HG02763 (cell line): ENCODE results near the gene CXCL1.

ENCODE experiments used
- ATAC-seq: cut with Tn5 transposase; IDR thresholded peaks from one replicate; pipeline ENCODE4 v1.9.1; 2021; ENCODE audit warnings: mild to moderate bottlenecking, moderate library complexity; ENCODE audit not compliant: unreplicated experiment

The CXCL1 gene

DNA sequence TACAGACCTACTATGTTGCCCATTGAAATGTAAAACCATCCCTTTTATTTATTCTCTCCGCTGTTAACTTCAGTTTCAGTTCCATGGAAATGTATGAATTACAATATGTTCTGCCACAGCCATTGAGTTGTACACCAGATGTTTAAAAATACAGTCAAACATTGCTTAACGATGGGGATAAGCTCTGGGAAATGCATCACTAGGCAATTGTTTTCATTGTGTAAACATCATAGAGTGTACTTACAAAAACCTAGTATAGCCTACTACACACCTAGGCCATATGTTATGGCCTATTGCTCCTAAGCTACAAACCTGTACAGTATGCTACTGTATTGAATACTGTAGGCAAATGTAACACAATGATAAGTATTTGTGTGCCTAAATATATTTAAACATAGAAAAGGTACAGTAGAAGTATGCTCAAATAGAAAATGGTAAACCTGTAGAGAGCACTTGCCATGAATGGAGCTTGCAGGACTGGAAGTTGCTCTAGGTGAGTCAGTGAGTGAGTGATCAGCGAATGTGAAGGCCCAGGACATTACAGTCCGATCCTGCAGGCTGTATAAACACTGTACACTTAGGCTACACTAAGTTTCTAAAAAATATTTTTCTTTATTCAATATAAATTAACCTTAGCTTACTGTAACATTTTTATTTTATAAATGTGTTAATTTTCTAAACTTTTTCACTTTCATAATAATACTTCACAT, 18.8 kb upstream of the CXCL1 start:
- no peak for ATAC-seq

GRCh38 chr4:73851293-73851692, 17.9 kb upstream of the CXCL1 start:
- ATAC-seq, result no peak

DNA sequence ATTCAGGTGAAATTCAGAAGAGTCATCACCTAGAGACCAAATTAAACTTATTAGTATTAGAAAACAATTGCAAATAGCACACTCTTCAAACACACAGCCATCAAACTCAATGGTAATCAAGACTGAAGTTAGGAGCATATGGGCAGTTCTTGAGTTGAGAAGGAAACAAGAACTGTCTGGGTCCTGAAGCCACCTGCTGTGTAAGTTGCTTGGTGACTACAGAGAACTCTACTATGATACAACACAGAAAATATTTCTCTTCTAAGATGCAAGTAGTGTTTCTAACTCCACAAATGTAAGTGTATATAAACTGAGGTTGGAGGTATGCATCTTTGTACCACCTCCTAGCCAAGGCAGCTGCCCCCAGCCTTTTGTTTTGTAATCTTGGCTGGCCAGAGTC, 16.4 kb upstream of the CXCL1 start:
- ATAC-seq, result no peak

- no peak for ATAC-seq
These were observed 15.9 kb upstream of the CXCL1 start, which contains the start of gene PF4V1 for GRCh38 chr4:73853246-73853704. Gene PF4V1 (plus strand): TSS chr4:73853296. CDS start chr4:73853363, 67 bp downstream.

DNA sequence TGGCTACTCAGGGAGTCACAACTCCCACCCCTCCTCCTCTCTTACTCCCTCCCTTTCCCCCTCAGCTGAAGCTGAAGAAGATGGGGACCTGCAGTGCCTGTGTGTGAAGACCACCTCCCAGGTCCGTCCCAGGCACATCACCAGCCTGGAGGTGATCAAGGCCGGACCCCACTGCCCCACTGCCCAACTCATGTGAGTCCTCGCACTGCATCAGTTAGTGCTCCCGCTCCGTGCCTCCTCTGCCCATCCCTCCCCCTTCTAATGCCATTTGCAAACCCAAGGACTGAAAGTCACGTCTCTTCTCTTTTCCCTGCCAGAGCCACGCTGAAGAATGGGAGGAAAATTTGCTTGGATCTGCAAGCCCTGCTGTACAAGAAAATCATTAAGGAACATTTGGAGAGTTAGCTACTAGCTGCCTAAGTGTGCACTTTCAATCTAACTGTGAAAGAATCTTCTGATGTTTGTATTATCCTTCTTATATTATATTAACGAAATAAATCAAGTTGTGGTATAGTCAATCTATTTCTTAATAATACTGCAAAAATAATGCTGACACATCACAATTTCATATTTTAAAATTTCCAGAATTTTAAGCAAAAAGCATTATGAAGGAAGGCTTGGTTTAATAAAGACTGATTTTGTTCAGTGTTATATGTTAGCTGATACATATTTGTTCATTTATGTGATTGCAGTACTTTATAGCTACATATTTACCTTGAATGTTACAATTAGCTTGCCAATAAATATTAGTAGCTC, 15.3 kb upstream of the CXCL1 start:
- ATAC-seq, result no peak

DNA sequence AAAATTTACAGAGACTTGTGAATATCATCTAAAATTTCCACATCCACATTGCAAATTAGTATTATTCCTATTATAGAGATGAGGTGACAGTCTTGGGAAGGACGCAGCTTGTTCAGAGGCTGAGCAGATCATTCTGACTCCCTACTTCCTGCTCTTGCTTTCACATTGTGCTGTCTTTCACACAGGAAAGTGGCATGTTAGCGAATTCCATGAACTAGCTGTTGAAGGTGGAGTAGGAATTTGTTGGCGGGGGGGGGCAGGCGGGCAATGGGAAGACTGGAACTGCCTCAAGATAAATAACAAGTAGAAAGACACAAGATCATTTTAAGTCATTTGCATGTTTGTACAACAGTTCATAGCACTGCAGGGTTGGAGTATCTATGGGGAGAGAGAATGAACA, 13.8 kb upstream of the CXCL1 start:
- ATAC-seq, result no peak

DNA sequence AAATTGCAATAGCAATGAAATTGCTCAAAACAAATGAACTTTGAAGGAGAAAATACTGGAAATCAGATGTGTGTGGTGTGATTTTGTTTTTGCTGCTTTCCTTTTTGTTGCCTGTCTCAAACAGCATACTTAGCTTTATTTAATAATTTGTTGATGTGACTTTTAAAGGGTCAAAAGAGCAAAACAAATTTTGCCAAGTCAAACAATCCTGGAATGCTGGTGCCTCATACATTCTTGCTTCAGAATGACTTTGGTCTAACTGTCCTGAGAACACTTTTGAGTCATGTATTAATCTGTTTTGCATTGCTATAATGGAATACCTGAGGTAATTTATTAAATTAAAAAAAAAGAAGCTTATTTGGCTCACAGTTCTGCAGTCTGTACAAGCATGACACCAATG, 12.7 kb upstream of the CXCL1 start:
- ATAC-seq, result no peak

DNA sequence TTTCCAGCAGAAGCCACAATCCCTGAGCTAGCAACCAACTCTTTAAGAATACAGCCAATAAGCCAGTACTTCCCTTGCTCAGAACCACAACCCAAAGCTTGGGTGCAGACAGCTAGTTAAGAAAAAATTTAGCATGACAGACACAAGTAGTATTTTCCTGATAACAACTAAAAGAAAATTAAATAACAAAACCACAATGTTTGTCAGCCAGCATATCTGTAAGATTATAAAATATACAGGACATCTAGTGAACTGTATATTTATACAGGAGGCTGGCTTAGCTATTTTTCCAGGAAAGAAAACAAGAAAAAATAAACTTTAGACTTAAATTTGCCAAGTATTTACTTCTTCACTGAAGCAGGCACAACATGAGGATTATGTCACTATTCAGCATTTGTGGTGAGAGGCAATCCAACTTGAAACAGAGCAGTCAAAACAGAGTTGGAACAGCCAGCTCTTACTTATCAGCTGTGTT, 9.5 kb upstream of the CXCL1 start:
- ATAC-seq, result no peak

GRCh38 chr4:73860181-73860580, 9.0 kb upstream of the CXCL1 start:
- ATAC-seq, result no peak

DNA sequence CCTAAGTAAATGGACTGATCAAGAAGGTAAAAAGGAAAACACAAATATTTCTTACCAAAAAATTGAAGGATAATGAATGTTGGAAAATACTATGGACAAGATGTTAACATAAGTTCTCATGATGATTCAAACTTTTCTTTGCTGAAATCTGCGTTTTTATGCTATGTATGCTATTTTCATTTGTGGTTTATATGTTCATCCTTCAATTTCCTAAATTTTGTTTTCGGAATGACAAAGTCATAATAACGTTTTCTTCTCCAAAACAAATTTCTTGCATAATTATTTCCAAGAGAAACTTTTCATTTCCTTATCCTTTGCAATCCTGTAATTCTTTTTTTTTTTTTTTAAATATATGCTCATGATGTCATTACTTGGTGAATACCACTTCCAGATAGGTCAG, 8.3 kb upstream of the CXCL1 start:
- ATAC-seq, result no peak

- ATAC-seq, result no peak
These were observed 6.9 kb upstream of the CXCL1 start for GRCh38 chr4:73862322-73862721.

DNA sequence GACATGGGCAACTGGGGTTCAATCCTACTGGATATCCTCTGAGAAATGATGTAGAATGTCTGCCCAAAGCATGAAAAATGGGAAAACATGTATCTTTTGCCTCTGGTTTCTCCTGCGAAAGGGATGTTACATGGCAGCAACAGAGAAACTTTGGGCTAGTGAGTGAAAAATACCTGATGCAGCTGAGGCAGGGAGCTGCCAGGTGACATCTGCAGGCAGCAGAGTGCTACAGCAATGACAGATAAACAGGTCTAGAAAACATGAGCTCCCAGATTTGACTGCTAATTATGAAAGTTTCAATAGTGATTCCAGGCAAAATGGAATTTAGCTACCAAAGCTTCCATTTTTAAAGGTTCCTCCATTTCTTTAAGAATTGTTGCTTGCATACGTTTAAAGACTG, 4.8 kb upstream of the CXCL1 start:
- ATAC-seq, result no peak

GRCh38 chr4:73864961-73865360, 4.2 kb upstream of the CXCL1 start:
- no peak for ATAC-seq

- ATAC-seq, result no peak
These were observed 3.6 kb upstream of the CXCL1 start for GRCh38 chr4:73865431-73866096.

- ATAC-seq, result no peak
These were observed 2.9 kb upstream of the CXCL1 start for GRCh38 chr4:73866246-73866645.

DNA sequence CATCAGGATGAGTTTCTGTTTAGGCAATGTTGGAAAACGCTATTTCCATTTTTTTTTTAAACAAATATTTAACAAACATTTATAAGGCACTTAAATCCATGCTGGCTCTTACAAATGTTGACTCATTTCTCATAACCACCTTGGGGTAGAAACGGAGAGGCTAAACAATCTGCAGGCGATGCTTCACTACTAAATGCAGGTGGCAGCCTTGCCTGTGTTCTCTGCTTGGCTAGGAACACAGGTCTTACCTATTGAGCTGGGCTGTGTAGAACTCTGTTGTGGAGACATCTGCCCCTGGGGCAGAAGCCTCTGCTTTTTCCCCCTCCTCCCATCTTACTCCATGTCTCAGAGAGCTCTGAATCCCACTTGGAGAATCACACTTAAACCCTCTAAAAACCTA, 1.4 kb upstream of the CXCL1 start:
- ATAC-seq, result no peak

GRCh38 chr4:73868206-73869129, 725 bp upstream of the CXCL1 start:
- no peak for ATAC-seq

DNA sequence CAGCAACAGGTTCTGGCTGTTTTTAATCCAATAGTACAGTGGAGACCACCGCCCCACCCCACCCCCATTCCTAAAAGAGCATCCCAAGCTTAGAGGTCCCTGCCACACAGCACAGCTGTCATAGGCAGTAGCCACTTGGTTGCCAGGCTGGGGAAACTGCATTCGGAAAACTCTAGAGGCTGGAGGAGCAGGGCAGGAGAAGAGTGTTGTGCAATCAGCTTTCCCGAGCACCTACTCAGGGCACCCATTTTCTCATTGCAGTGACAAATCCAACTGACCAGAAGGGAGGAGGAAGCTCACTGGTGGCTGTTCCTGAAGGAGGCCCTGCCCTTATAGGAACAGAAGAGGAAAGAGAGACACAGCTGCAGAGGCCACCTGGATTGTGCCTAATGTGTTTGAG, 1.1 kb downstream of the CXCL1 start:
- ATAC-seq, result no peak

GRCh38 chr4:73870768-73871167, 1.6 kb downstream of the CXCL1 start:
- ATAC-seq, result no peak

GRCh38 chr4:73871511-73872310, 2.5 kb downstream of the CXCL1 start:
- no peak for ATAC-seq
